Keratinocyte (primary cell): Measurements from ENCODE around the gene TDRD1. TPM values are rescaled to one million over a fixed set of nuclear protein-coding genes. Genes with fewer than 3 reads are reported as not detected.

ENCODE experiments used
- DNase-seq: peaks from one replicate; pipeline ENCODE4 v3.0.0-alpha.2; 2011; ENCODE audit warnings: low read depth, missing footprints, low spot score
- FAIRE-seq: peaks from 2 replicates; lab custom pipeline; 2011; peaks lifted over from hg19 to GRCh38; lab: Jason Lieb, UNC
- H2AFZ ChIP-seq: 2 replicates; pipeline ENCODE4 v1.6.0; 2012; ENCODE audit warnings: low read length, control low read depth, inconsistent platforms; ENCODE audit not compliant: control insufficient read depth
- H3K27ac ChIP-seq: 2 replicates; pipeline ENCODE4 v1.5.1; 2011; ENCODE audit warnings: low read length; ENCODE audit not compliant: control insufficient read depth, insufficient read depth
- H3K27me3 ChIP-seq: 3 replicates; pipeline ENCODE4 v1.6.0; 2011; ENCODE audit warnings: low read length; ENCODE audit not compliant: control insufficient read depth, insufficient read depth; ENCODE audit errors: extremely low read depth
- H3K36me3 ChIP-seq, 2 experiments: 2 replicates in 1 of 2; 3 replicates in 1 of 2; pipeline ENCODE4 v1.5.1; 2011; ENCODE audit warnings: low read length in 2 of 2, mild to moderate bottlenecking in 1 of 2; ENCODE audit not compliant: control insufficient read depth in 2 of 2, insufficient read depth in 2 of 2; ENCODE audit errors: extremely low read depth in 1 of 2
- H3K4me1 ChIP-seq: 3 replicates; pipeline ENCODE4 v1.5.1; 2011; ENCODE audit warnings: low read length; ENCODE audit not compliant: control insufficient read depth, insufficient read depth; ENCODE audit errors: extremely low read depth
- H3K4me2 ChIP-seq: 3 replicates; pipeline ENCODE4 v1.6.0; 2011; ENCODE audit warnings: low read depth, low read length; ENCODE audit not compliant: control insufficient read depth, insufficient read depth; ENCODE audit errors: extremely low read depth
- H3K4me3 ChIP-seq, 3 experiments: fragments of 200-600 bp in 1 of 3; sonication (generic) in 1 of 3; 2 replicates in 2 of 3; 3 replicates in 1 of 3; pipeline ENCODE4 v1.5.1; 2011 to 2016; ENCODE audit warnings: low read length in 3 of 3, mild to moderate bottlenecking in 3 of 3, control low read depth in 2 of 3, inconsistent platforms in 1 of 3, low read depth in 1 of 3, mixed read lengths in 1 of 3, mixed run types in 1 of 3, moderate library complexity in 1 of 3; ENCODE audit not compliant: control insufficient read depth in 2 of 3, insufficient read depth in 2 of 3; ENCODE audit errors: extremely low read depth in 1 of 3
- H3K79me2 ChIP-seq: 2 replicates; pipeline ENCODE4 v1.6.0; 2012; ENCODE audit warnings: low read length; ENCODE audit not compliant: control insufficient read depth, insufficient read depth
- H3K9ac ChIP-seq: 3 replicates; pipeline ENCODE4 v1.6.0; 2011; ENCODE audit warnings: low read length; ENCODE audit not compliant: control insufficient read depth, insufficient read depth; ENCODE audit errors: extremely low read depth
- H3K9me1 ChIP-seq: 3 replicates; pipeline ENCODE4 v1.6.0; 2011; ENCODE audit warnings: low read length; ENCODE audit not compliant: control insufficient read depth, insufficient read depth; ENCODE audit errors: extremely low read depth
- H3K9me3 ChIP-seq: 2 replicates; pipeline ENCODE4 v1.5.1; 2012; ENCODE audit warnings: low read depth, low read length; ENCODE audit not compliant: control insufficient read depth
- H4K20me1 ChIP-seq: 3 replicates; pipeline ENCODE4 v1.6.0; 2011; ENCODE audit warnings: low read length; ENCODE audit not compliant: control insufficient read depth, insufficient read depth; ENCODE audit errors: extremely low read depth
- EZH2 ChIP-seq: IDR thresholded peaks from one replicate; pipeline ENCODE4 v1.6.1; 2012; ENCODE audit warnings: inconsistent platforms, mild to moderate bottlenecking, low read length, moderate library complexity
- dilution Hi-C: fragments of 300-500 bp; cut with MboI; formaldehyde crosslinking; loops from one replicate; pipeline ENCODE4 v1.7.0; 2020; ENCODE audit warnings: low sequenced_read_pairs; ENCODE audit not compliant: extremely low pct_ligation_motif_present
- polyA plus RNA-seq, 5 experiments: library from polyadenylated mRNA; depleted of rRNA in 3 of 5; stranded (reverse) in 3 of 5; stranded (forward) in 1 of 5; unstranded in 1 of 5; fragments of >200 nt; gene quantifications; 1 replicate in 1 of 5; 2 replicates in 3 of 5; 3 replicates in 1 of 5; pipeline versions ENCODE4 v1.2.1 to v1.2.3, GENCODE V29; 2011 to 2012; ENCODE audit warnings: missing spikeins in 2 of 5, low read depth in 1 of 5, low replicate concordance in 1 of 5
- TF ChIP-seq, protein P1 (sequence below), 3 experiments: IDR thresholded peaks in 1 of 3; conservative IDR thresholded peaks in 1 of 3; optimal IDR thresholded peaks in 1 of 3; 2 replicates in 2 of 3; 3 replicates in 1 of 3; pipeline versions ENCODE3 to v1.5.1; 2011; ENCODE audit warnings: low read length in 3 of 3, mild to moderate bottlenecking in 3 of 3, moderate library complexity in 2 of 3, control low read depth in 1 of 3, inconsistent platforms in 1 of 3; ENCODE audit not compliant: insufficient read depth in 2 of 3; ENCODE audit errors: extremely low read depth in 1 of 3

Gene TDRD1
- polyA plus RNA-seq, 1 donor (not counting 4 experiments of a cell fraction or from before 2014, with no cell fraction given) = 0.56 TPM

DNA sequence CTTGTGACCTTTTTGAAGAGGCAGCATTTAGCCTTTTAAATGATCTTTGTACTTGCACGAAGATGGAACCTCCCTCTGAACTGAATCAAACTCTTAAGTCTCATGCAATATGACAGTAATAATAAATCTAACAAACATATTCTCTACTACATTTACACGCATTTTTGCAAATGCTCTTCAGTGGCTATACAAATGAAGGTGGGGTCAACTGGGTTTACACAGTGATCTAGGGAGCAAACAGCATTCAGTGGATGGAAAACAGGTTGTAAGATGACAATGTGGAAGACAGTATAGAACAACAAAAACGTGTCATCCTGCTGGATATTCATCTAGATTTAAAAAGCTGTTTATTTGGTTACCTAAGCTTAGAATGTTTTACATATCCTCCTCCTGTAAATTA, 12.7 kb upstream of the TDRD1 start:
- H3K27me3 ChIP-seq = no peaks in the 10 kb centered on the region
- TF ChIP-seq EZH2 = no peak
- TF ChIP-seq, protein P1, sequence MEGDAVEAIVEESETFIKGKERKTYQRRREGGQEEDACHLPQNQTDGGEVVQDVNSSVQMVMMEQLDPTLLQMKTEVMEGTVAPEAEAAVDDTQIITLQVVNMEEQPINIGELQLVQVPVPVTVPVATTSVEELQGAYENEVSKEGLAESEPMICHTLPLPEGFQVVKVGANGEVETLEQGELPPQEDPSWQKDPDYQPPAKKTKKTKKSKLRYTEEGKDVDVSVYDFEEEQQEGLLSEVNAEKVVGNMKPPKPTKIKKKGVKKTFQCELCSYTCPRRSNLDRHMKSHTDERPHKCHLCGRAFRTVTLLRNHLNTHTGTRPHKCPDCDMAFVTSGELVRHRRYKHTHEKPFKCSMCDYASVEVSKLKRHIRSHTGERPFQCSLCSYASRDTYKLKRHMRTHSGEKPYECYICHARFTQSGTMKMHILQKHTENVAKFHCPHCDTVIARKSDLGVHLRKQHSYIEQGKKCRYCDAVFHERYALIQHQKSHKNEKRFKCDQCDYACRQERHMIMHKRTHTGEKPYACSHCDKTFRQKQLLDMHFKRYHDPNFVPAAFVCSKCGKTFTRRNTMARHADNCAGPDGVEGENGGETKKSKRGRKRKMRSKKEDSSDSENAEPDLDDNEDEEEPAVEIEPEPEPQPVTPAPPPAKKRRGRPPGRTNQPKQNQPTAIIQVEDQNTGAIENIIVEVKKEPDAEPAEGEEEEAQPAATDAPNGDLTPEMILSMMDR (optimal IDR thresholded peaks at IDR 0.05 in 1 of 3, IDR thresholded peaks at IDR 0.05 in 1 of 3, conservative IDR thresholded peaks at IDR 0.05 in 1 of 3; ENCODE audit: extremely low read depth in 1 of 3, insufficient read depth in 2 of 3, low read length in 3 of 3) = no peak
- H3K4me2 ChIP-seq = peak overlapping the region; percentile 52
- H3K9ac ChIP-seq = no peak overlapping the region
- H4K20me1 ChIP-seq = no peaks in the 10 kb centered on the region
- no peak overlapping the region for H3K27ac ChIP-seq
- DNase-seq (no peak), FAIRE-seq (no peak)
- peaks cover 12% of the 10 kb centered on the region for H3K4me1 ChIP-seq
- peaks cover 3% of the 10 kb centered on the region for H3K9me3 ChIP-seq
- dilution Hi-C loops = no loop called here
- H3K4me3 ChIP-seq = no peak overlapping the region
- no peaks in the 10 kb centered on the region for H3K36me3 ChIP-seq
- peaks cover 63% of the 10 kb centered on the region for H3K79me2 ChIP-seq
- no peaks in the 10 kb centered on the region for H3K9me1 ChIP-seq
- no peak overlapping the region for H2AFZ ChIP-seq

DNA sequence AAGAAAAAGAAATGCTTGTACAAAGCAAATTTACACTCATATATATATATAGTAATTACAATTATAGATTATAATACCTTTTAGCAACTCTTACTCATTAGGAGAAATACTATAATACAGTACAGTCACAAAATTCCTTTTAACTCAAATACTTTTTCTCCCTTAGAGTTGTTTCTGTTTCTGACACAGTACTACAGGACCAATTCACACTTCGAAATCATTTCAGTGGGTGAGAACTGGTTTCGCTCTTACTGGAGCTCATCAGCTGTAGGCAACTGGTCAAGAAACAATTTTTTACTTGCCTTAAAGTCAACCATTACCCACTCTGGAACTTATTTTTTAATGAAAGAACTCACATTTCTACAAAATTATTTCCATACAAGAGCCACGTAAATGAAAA, 11.2 kb upstream of the TDRD1 start:
- DNase-seq (no peak), FAIRE-seq (no peak)
- Histone ChIP-seq H3K27ac (no peak overlapping the region), H3K4me1 (peaks cover 12% of the 10 kb centered on the region), H3K27me3 (no peaks in the 10 kb centered on the region), H3K36me3 (no peaks in the 10 kb centered on the region), H4K20me1 (no peaks in the 10 kb centered on the region), H3K4me3 (no peak overlapping the region), H2AFZ (no peak overlapping the region), H3K9ac (no peak overlapping the region), H3K4me2 (no peak overlapping the region), H3K9me1 (no peaks in the 10 kb centered on the region), H3K9me3 (peaks cover 3% of the 10 kb centered on the region), H3K79me2 (peaks cover 73% of the 10 kb centered on the region)
- dilution Hi-C loops = no loop called here
- no peak for TF ChIP-seq EZH2
- TF ChIP-seq, protein P1 (optimal IDR thresholded peaks at IDR 0.05 in 1 of 3, IDR thresholded peaks at IDR 0.05 in 1 of 3, conservative IDR thresholded peaks at IDR 0.05 in 1 of 3; ENCODE audit: extremely low read depth in 1 of 3, insufficient read depth in 2 of 3, low read length in 3 of 3) = no peak
